GM19023 (cell line): ENCODE results near the gene CMTM6.

Experiments used
- ATAC-seq: cut with Tn5 transposase; IDR thresholded peaks from one replicate; pipeline ENCODE4 v1.9.1; 2021; ENCODE audit warnings: mild to moderate bottlenecking, moderate library complexity; ENCODE audit not compliant: unreplicated experiment

The CMTM6 gene

DNA sequence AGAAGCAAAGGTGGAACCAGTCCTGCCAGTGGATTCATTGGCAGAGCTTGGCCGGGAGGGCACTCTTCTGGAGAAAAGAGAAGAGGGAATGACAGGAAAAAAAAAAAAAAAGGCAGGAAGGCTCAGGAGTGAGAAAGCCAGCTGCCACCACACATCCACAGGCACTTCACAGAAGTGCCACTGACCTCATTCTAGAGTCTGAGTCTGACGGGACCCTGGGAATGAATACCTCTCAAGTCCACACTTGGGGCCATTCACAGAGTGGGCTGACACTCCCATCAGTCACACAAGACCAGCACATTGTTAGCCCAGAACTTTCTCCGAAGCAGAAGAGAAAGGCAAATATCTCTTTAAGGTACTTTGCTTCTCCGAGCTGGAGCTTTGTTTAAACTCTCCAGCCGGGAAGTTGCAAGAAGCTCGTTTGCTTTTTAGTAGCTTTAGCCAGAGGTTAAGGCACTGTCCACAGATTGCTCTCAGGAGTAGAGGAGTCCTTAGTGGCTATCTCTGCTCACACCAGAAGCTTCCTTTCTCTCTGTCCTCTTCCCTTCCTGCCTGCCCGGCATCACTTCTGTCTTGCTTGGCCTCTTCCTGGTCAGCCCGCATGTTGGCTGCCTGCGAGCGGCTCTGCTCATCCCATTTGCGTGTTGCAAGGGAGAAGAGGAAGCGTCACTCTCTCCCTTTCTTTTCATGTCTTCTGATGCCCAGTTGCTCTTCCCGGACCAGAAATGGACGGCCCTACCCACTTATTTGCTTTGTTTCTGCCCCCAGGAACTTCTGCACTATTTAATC is 53.8 kb downstream of the CMTM6 start:
- ATAC-seq, result no peak

DNA sequence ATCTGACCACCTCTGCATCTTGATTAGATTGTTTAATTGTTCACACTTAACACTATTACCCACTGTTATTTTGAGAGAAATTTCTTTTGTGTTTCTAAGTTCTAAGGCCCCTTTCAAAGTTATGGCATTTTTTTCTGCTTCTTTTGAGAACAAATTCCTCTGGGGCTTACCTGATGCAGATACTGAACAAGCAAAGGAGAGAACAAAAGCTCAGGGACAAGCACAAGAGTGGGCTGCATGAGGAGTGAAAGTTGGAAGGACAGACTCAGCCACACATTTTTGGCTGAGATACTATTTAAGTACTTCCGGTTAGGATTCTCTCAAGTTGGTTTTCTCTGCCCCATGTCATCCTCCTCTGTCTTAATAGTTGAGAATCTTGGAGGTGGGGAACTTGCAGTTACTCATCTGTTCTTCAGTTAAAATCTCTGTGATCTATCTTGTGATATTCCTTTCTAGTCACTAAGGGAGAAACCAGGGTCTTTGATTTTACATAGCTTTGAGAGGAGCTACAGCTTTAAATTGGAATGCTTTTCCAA is 54.7 kb downstream of the CMTM6 start:
- no peak for ATAC-seq

DNA sequence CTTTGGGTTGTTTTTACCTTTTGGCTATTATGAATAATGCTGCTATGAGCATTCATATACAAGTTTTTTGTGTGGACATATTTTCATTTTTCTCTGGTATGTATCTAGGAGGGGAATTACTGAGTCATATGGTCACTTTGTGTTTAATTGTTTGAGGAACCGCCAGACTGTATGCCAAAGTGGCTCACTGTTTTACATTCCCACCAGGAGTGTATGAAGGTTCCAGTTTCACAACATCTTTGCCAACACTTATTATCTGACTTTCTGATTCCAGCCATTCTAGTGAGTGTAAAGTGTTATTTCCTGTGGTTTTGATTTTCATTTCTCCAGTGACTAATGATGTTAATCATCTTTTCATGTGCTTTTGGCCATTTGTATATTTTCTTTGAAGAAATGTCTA is 59.2 kb downstream of the CMTM6 start:
- ATAC-seq, result no peak

DNA sequence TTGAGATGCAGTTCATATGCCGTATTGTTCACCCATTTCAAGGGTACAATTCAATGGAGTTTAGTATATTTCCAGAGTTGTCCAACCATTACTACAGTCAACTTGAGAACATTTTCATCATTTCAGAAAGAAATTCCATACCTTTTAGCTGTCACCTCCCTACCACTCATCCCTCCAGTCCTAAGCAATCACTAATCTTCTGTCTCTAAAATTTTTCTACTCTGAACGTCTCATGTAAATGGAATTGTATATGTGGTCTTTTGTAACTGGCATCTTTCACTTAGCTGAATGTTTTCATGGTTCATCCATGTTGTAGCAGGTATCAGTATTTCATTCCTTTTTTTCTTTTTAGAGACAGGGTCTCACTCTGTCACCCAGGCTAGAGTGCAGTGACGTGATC is 59.9 kb downstream of the CMTM6 start:
- no peak for ATAC-seq

DNA sequence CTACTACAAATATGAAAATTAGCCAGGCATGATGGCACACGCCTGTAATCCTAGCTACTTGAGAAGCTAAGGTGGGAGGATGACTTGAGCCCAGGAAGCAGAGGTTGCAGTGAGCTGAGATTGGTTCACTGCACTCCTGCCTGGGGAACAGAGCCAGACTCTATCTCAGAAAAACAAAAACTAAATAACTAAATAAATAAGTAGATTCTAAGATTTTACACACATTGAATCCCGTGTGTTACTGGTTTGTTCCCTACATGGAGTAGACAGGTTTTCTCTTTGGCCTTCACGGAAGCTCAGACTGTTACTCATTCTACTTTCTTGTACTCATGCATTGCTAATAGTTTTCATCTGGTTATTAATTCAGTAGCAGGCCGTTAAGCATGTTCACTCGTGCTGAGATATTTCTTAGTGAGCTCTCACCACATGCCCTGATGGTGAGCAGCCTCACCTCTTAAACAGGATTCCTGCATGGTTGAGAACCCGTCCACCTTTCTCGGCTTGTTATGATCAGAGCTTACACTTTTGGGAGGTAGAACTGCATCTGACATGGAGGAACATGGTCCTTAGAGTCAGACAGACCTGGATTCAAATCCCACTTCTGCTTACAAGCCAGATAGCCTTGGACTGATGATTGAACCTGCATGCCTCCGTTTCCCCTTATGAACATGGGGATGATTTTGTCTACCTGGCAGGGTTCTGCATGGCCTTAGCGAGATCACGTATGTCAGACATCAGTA is 61.9 kb downstream of the CMTM6 start:
- no peak for ATAC-seq

DNA sequence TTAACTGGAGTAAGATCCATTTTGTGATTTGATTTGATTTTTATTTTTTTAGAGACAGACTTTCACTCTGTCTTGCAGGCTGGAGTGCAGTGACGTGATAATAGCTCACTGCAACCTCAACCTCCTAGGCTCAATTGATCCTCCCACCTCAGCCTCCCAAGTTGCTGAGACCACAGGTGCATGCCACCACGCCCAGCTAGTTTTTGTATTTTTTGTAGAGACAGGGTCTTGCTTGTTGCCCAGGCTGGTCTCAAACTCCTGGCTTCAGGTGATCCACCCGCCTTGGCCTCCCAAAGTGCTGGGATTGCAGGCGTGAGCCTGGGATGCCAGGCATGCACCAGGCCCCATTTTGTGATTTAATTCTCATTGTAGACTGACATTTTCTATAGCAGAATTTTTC is 63.2 kb downstream of the CMTM6 start:
- ATAC-seq, result peak; percentile 23

DNA sequence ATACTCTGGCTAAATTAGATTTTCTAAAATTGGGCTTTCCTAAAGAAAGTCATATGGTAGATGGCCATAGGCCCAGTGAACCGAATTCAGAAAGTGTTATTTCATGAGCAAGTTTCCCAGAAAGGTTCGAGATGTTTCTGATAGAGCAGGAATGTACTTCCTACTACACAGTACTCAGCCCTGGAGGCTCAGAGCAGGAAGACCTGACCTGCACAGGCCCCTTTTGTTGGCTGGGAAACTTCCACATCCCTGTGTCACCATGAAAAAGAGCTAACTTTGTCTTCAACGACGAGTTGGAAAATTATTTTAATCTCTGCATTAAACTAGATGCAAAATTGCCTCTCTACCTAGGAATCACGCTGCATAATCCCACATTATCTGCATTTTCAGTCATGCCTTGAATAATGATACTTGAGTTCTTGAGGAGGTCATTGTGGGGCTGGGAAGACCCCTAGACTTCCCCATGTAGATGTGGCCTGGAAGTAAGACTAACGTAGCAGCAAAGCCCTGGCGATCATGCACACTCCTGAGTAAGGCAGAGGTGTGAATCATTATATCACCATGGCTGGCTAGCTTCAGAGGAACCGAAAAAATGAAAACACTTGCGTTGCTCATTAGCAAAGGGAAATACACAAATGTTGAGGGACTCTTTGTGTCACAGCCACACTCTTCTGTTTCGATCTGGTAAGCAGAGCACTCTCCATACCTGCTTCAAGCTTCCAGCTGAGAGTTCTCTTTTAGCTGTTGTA is 63.9 kb downstream of the CMTM6 start:
- peak; percentile 92 for ATAC-seq

DNA sequence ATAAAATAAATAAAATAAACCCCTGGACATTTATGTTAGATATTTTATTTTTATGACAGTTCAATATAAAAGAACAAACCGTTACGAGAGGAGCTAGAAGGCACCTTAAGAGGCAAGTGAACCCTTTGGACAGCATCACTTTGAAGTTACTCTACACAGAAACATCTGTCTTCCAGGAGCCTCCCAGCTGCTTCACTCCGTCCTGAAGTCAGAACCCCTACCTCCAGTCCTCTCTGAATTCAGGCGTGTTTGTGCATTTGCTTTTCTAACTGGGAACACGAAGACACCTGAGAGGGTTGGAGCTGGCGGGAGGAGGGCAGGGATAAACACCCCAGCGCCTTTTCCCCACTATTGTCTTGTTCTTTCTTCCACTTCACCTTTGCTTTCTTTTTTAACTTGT is 64.8 kb downstream of the CMTM6 start:
- no peak for ATAC-seq

DNA sequence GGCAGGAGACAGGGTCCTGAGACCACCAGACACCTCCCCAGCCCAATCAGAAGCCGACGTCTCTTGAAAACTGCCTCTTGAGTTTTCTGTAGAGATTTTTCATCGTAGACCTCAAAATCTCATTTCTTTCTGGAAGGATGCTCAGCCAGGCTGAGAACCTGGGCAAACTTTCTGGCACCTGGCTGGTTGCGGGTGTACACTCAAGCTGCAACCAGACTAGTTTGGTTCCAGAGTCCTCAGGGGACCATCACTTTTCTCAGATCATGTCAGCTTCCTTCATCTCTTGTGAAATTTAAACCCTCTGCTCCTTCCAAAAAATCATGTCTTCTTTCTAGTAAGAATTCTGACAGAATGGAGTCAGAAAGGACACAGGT is 65.8 kb downstream of the CMTM6 start:
- ATAC-seq, result no peak

DNA sequence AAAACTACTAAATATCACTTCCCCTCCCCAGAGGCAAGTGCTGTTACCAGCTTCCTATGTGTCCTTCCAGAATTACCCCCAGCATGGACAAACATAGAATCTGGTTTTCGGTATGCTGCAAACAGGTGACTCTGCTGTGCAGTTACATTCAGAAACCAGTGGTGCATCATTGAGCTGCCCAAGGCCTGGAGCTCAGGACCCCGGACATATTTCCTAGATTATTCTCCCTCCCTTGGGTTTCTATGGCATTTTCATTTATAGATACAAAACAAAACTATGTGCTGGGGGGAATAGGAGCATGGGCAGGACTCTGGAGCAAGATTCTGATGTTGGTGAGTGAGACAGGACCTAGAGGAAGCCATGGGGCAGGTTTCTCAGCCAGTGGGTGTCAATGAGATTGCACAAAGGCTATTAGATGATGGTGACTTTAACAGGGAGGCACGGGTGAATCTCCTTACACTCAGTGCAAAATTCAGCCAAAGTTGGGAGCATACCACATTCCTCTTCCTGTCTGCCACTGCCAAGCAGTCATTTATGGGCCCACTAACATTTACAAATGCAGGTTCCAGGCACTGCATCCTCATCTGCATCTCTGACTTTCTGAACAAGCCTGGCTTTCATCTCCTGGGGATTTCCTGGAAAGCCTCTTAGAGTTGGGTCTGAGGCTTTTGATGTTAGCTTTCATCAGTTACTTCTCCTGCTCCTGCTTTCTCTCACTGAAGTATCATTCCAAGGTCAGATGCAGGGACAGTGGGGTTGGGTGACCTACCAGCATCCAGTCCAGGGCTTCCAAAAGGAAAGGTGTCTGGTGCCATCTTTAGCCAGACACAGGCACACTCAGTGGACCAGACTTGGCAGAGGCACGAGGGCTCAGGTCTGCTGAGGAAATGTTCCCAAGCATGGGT is 66.5 kb downstream of the CMTM6 start:
- no peak for ATAC-seq

DNA sequence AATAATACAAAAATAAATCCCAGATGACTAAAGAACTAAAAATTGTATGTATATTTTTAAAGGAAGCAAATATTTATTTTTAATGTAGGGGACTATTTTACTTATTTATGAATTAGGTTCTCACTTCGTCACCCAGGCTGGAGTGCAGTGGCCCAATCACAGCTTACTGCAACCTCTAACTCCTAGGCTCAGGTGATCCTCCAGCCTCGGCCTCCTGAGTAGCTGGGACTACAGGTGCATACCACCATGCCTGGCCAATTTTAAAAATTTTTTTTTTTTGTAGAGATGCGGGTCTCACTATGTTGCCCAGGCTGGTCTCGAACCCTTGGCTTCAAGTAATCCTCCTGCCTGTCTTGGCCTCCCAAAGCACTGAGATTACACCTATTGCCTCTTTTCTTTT is 68.4 kb downstream of the CMTM6 start:
- no peak for ATAC-seq

DNA sequence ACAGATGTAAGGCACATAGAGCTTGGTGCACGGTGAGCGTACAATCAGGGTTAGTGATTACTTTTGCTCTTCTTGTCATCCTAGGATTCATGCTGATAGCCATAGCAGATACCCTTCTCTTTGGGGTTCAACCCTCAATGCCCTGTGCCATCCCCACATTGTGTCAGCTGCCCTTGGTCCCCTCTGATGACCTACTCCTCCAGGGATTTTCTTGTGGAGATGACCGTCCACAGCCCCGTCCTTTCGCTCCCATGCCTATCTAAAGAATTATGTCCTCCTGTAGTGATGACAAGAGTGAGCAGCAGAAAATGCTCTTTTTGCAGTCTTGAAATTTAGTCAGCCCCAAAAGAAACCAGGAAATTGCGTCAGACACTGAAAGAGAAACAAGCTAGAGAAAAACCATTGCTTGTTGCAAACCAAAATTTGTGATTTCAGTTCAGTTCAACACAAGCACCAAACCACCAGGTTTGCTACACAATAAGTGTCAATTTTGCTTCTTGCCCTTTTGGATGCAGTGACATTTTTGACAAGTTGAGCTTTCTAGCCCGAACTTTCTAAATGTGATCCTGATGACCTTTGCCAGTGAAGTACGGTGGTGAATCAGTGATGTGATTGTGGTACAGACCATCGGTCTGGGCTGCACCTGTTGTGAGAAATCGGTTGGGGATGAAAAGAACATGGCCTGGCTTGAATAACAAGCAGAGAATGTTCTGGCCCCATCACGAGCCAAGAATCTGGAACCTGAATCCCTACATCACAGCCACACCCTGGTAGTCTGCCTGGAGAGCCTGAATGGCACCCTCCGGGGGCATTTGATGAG is 69.7 kb downstream of the CMTM6 start:
- ATAC-seq, result no peak

DNA sequence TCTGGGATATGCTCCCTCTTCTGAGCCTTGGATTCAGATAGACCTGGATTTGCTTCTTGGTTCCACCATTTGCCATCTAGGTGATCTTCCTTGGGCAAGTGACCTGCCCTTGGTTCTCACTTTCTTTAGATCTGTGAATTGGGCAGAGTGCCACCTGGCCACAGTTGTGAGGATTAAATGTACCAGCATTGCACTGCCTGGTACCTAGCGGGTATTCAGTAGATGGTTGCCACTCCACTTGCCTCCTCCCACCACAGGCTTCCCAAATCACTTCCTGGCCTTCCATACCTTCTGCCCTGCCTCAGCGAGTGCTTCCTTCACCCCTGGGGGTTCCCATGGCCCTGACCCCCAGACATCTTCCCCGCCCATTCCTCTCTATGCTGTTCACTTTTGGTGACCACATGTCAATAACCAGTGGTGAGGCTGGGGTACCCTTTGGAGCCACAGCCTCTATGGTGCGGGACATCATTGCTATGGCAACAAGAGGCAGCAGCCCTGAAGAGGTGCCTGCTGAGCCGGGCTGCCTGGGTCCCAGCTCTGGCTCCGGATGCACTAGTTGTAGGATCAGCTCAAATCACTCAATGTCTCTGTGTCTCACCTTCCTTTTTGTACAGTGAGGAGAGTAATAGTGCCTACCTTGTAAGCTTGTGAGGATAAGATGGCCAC is 70.5 kb downstream of the CMTM6 start:
- ATAC-seq, result no peak

DNA sequence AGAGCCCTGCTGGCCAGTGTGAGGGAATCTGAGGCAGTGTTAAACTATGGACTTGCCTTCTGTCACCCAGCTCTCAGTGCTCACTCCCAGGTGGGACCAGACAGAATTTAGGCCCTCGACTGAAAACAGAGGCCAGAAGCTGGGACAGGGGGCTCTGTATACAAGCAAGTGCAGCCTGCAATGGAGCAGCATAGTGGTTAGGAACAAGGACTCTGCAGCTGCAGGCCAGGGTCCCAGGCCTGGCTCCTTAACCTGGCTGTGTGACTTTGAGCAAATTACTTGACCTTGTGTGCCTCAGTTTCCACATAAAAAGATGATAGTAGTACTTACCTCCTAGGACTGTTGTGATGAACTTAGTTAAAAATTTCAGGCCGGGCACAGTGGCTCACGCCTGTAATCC is 71.2 kb downstream of the CMTM6 start:
- no peak for ATAC-seq
